ENCODE data around the gene TMEM120A. TPM values are rescaled to one million over a fixed set of nuclear protein-coding genes. Genes with fewer than 3 reads are reported as not detected.
A peak's percentile ranks its signal among the peaks of the same experiment; 100 is the strongest.
"Not testable (repeated sequence)": the region's sequence is repeated elsewhere in the genome, so short reads cannot be mapped to it uniquely, and the experiment has no call there.

Gene TMEM120A
- total RNA-seq, result 10 to 100 TPM; 21.3 to 56.7 (median 38.2) TPM

DNA sequence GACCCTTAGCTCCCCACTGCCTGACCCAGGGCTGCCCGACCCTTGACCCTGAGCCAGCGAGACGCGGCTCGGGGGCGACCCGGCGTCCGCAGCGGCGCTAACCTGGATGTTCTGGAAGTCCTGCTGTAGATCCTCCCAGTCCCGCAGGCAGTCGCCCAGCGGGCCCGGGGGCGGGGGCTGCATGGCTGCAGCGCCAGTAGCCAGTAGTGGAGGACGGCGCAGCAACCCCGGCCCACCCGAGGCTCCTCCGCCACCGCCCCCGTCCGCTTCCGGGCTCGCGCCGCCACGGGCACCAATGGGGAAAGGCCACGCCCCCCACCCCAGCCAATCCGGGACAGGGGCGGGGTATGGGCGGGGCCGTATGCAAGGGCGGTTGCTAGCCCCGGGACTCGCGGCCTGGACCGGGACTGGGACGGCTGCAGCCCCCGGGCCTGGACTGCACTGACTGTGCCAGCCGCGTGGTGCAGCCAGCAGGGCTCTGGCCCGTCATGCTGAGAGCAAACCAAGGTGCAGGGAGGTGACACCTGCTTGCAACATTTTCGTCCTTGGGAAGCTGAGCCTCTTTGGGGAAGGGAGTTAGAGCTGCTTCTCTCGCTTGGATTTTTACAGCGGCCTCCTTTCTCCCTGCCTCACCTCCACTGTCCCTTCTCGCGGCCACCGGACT is at the start of gene TMEM120A:
Gene TMEM120A, minus strand, starts transcription at position 208 of the 664 bp plus-strand sequence. Its CDS starts 25 bp downstream, at position 183.
- DNase-seq, result peak; percentile 95 to 96
- in situ Hi-C loops (cut with MboI; ENCODE audit: low sequenced_read_pairs in 4 of 4), result loop anchor here in 1 of 4 donors (10.0 kb wide), 1 partner anchor 80 kb away; the partner anchor contains the start of gene POR
- ATAC-seq, result peak; percentile 72 to 74
- intact Hi-C loops (cut with DNase I; ENCODE audit: low total_unique reads), result loop anchor here (1.0 to 2.0 kb wide), 3 partner anchors 54 to 116 kb away; partner anchors contain the start of genes MDH2, POR and RHBDD2
- Histone ChIP-seq H3K4me3 (peak within 1 kb of the TSS; percentile 70 to 99 (median 82)), H3K27ac (peak within 1 kb of the TSS; percentile 94 to 99 (median 98)), H3K9me3 (no peaks in the 10 kb centered on the region), H3K36me3 (no peaks in the 10 kb centered on the region), H3K27me3 (no peaks in the 10 kb centered on the region), H3K4me1 (peaks cover 34 to 45% of the 10 kb centered on the region in 2 donors)
- TF ChIP-seq, protein P1, sequence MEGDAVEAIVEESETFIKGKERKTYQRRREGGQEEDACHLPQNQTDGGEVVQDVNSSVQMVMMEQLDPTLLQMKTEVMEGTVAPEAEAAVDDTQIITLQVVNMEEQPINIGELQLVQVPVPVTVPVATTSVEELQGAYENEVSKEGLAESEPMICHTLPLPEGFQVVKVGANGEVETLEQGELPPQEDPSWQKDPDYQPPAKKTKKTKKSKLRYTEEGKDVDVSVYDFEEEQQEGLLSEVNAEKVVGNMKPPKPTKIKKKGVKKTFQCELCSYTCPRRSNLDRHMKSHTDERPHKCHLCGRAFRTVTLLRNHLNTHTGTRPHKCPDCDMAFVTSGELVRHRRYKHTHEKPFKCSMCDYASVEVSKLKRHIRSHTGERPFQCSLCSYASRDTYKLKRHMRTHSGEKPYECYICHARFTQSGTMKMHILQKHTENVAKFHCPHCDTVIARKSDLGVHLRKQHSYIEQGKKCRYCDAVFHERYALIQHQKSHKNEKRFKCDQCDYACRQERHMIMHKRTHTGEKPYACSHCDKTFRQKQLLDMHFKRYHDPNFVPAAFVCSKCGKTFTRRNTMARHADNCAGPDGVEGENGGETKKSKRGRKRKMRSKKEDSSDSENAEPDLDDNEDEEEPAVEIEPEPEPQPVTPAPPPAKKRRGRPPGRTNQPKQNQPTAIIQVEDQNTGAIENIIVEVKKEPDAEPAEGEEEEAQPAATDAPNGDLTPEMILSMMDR (IDR thresholded peaks at IDR 0.05 in 4 of 5, conservative IDR thresholded peaks at IDR 0.05 in 1 of 5), result peak in 3 of 5 experiments; percentile 24 to 60 (median 35)
- peak; percentile 90 to 93 for TF ChIP-seq POLR2A (IDR thresholded peaks at IDR 0.05)

DNA sequence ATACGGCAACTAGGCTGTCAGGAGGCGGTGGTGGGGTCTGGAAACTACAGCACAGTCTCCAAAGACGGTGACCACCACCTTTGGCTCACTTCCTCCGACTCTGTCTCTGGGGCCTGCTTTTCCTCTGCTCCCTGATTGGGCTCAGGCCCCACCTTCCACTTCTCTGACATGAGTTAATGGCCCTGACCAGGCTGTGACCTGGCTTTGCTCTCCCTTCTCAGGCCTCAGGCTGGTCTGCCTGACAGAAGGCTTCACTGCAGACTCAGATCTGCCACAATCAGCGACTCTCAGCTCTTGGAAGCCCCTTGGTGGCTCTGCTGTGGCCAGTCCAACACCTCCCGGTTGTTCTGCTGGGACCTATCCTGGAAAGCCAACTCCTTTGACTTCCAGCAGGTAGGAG is 45.7 kb upstream of the TMEM120A start:
- DNase-seq, result no peak
- intact Hi-C loops (cut with DNase I; ENCODE audit: low total_unique reads), result no loop called here
- no peak for TF ChIP-seq POLR2A (IDR thresholded peaks at IDR 0.05)
- TF ChIP-seq, protein P1 (IDR thresholded peaks at IDR 0.05 in 4 of 5, conservative IDR thresholded peaks at IDR 0.05 in 1 of 5), result no peak
- Histone ChIP-seq H3K36me3 (peaks cover 0 to 4% of the 10 kb centered on the region in 2 donors), H3K27ac (no peak overlapping the region), H3K27me3 (no peaks in the 10 kb centered on the region), H3K4me1 (peaks cover 7 to 8% of the 10 kb centered on the region in 2 donors), H3K9me3 (no peaks in the 10 kb centered on the region), H3K4me3 (no peak overlapping the region)
- in situ Hi-C loops (cut with MboI; ENCODE audit: low sequenced_read_pairs in 4 of 4), result loop anchor here in 3 of 4 donors (25.0 kb wide), 1 partner anchor 303 kb away; the partner anchor contains the start of gene HIP1 (in 3 of the 3)
- ATAC-seq, result no peak

DNA sequence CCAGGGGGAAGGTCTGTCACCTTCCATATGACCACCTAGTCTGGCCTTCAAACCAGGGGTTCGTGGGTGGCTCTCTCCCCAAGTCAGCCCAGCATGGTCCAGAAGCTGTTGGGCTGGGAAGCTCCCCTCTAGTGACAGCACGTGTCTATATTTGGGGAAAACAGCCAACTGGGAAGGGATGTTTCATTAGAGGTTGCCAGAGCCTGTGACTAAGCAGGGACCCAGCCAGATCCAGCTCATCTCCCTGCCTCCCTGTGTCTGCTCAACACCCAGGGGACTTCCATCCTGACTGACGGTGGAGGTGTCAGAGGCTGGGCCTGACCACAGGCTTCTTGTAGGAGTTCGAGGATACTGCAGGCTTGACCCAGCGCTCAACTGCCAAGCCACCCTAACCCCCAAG is 42.9 kb upstream of the TMEM120A start:
- peak; percentile 89 to 90 for ATAC-seq
- Histone ChIP-seq H3K9me3 (no peaks in the 10 kb centered on the region), H3K27ac (peak overlapping the region in 2 of 4 donors; percentile 46 to 65), H3K27me3 (no peaks in the 10 kb centered on the region), H3K4me3 (no peak overlapping the region), H3K36me3 (no peaks in the 10 kb centered on the region), H3K4me1 (peaks cover 7 to 8% of the 10 kb centered on the region in 2 donors)
- in situ Hi-C loops (cut with MboI; ENCODE audit: low sequenced_read_pairs in 4 of 4), result loop anchor here in 3 of 4 donors (25.0 kb wide), 1 partner anchor 300 kb away; the partner anchor contains the start of gene HIP1 (in 3 of the 3)
- peak; percentile 49 to 67 for DNase-seq
- intact Hi-C loops (cut with DNase I; ENCODE audit: low total_unique reads), result no loop called here
- TF ChIP-seq, protein P1 (IDR thresholded peaks at IDR 0.05 in 4 of 5, conservative IDR thresholded peaks at IDR 0.05 in 1 of 5), result no peak
- TF ChIP-seq POLR2A (IDR thresholded peaks at IDR 0.05), result no peak

GRCh38 chr7:76031964-76032363 is 37.6 kb upstream of the TMEM120A start:
- ATAC-seq, result no peak
- peaks cover 0 to under 1% of the 10 kb centered on the region in 2 donors for H3K4me1 ChIP-seq
- no peaks in the 10 kb centered on the region for H3K36me3 ChIP-seq
- H3K27me3 ChIP-seq, result no peaks in the 10 kb centered on the region
- H3K9me3 ChIP-seq, result no peaks in the 10 kb centered on the region
- intact Hi-C loops (cut with DNase I; ENCODE audit: low total_unique reads), result no loop called here
- H3K4me3 ChIP-seq, result no peak overlapping the region
- in situ Hi-C loops (cut with MboI; ENCODE audit: low sequenced_read_pairs in 4 of 4), result loop anchor here in 3 of 4 donors (25.0 kb wide), 1 partner anchor 295 kb away; the partner anchor contains the start of gene HIP1 (in 3 of the 3)
- TF ChIP-seq, protein P1 (IDR thresholded peaks at IDR 0.05 in 4 of 5, conservative IDR thresholded peaks at IDR 0.05 in 1 of 5), result no peak
- TF ChIP-seq POLR2A (IDR thresholded peaks at IDR 0.05), result no peak
- H3K27ac ChIP-seq, result no peak overlapping the region
- DNase-seq, result no peak

- DNase-seq; H3K4me1 ChIP-seq; H3K36me3 ChIP-seq; H3K27ac ChIP-seq; H3K9me3 ChIP-seq; H3K4me3 ChIP-seq; ATAC-seq; H3K27me3 ChIP-seq; intact Hi-C loops (cut with DNase I; ENCODE audit: low total_unique reads): not testable (repeated sequence)
- in situ Hi-C loops (cut with MboI; ENCODE audit: low sequenced_read_pairs in 4 of 4), result loop anchor here in 3 of 4 donors (25.0 kb wide), 1 partner anchor 292 kb away; the partner anchor contains the start of gene HIP1 (in 3 of the 3)
Observed at GRCh38 chr7:76029682-76030081, 35.3 kb upstream of the TMEM120A start.

Measured in gastrocnemius medialis (tissue), 4 donors.